ENCODE measurements around the gene DISC1. TPM values are rescaled to one million over a fixed set of nuclear protein-coding genes. Genes with fewer than 3 reads are reported as not detected.

DISC1 gene
- polyA plus RNA-seq, 3 donors: 5.5 to 14.7 (median 5.8) TPM

DNA sequence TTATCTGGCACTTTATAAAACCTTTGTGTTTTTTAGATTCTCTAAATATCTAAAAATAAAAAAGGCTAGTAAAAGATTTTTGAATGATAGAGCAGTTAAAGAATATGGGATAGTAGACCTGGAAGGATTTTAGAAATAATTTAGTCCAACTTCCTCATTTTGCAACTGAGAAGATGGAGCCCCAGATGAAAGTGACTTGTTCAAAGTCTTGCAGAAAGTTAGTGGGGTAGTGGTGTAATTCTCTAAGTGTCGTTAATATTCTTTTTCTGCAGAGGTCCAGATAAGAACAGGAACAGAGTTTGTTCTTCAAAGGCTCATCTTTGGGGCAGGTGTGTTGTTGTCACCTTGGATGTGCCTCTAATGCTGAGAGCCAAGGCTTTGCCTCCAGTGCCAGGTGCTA is 159.5 kb downstream of the DISC1 start:
- Histone ChIP-seq H4K20me1 (ENCODE audit: insufficient read depth, low read length) (no peaks in the 10 kb centered on the region), H2AFZ (ENCODE audit: insufficient read depth, low read depth, low read length, poor library complexity, severe bottlenecking) (no peak overlapping the region), H3K9ac (ENCODE audit: insufficient read depth, low read length, poor library complexity, severe bottlenecking) (no peak overlapping the region), H3K27ac (ENCODE audit: low read depth in 1 of 2, low read length in 2 of 2) (peak overlapping the region; percentile 9 to 72), H3K4me3 (replicated peaks in 1 of 3; ENCODE audit: low read depth in 2 of 3, low read length in 3 of 3) (peak overlapping the region in 1 of 3 experiments; percentile 15), H3K9me3 (replicated peaks in 1 of 2; ENCODE audit: control insufficient read depth in 1 of 2, insufficient read depth in 1 of 2, low read length in 2 of 2) (no peaks in the 10 kb centered on the region), H3K36me3 (replicated peaks in 1 of 2; ENCODE audit: control insufficient read depth in 1 of 2, insufficient read depth in 2 of 2, low read length in 2 of 2) (no peaks in the 10 kb centered on the region), H3K79me2 (ENCODE audit: insufficient read depth, low read length) (peaks cover 48% of the 10 kb centered on the region), H3K4me1 (ENCODE audit: control insufficient read depth in 1 of 2, insufficient read depth in 2 of 2, low read length in 2 of 2) (peaks cover 33 to 56% of the 10 kb centered on the region in 2 donors), H3K27me3 (ENCODE audit: control insufficient read depth in 2 of 2, insufficient read depth in 2 of 2, low read length in 2 of 2) (no peaks in the 10 kb centered on the region), H3K4me2 (replicated peaks; ENCODE audit: extremely low read depth, low read length, poor library complexity, severe bottlenecking) (peak overlapping the region; percentile 14)
- Mint-ChIP-seq H3K27ac (peak overlapping the region; percentile 35 to 89 (median 66)), H3K9me3 (peaks cover 0 to 2% (median 0%) of the 10 kb centered on the region in 7 donors), H3K27me3 (ENCODE audit: low read depth in 3 of 3) (no peaks in the 10 kb centered on the region), H3K4me3 (no peak overlapping the region), H3K36me3 (peaks cover 21 to 24% of the 10 kb centered on the region in 2 donors), H3K4me1 (peaks cover 54% of the 10 kb centered on the region)
- peak; percentile 27 to 48 (median 34) for DNase-seq
- WGBS (ENCODE audit: insufficient coverage): 6% methylated on average over 1 of the region's 1 CpG
- intact Hi-C loops (cut with micrococcal nuclease): loop anchor here in 1 of 2 donors (10.0 kb wide), 1 partner anchor 121 kb away; no protein-coding TSS in a partner anchor
- TF ChIP-seq CTCF (IDR thresholded peaks at IDR 0.05): no peak

DNA sequence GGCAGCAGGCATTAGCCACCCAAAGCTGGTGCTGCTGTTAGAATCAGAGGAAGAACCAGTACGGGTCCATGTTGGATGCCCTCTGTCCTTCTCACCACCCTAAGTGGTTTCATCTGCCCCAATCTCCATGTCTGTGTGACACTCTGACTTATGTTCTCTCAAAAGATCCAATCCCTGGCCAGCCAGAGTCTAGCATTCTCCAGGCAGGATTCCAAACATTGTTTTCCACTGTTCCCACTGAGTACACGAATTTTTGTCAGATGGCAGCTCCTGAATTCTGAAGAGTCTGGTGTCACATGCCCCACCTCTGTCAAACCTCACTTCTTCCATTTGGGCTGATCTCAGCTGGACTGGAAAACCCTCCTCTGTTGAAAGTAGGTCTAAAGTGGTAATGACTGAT is 166.0 kb downstream of the DISC1 start:
- H3K9me3 Mint-ChIP-seq: peaks cover 0 to 2% (median 0%) of the 10 kb centered on the region in 7 donors
- Histone ChIP-seq H3K27ac (ENCODE audit: low read depth in 1 of 2, low read length in 2 of 2) (no peak overlapping the region), H3K4me2 (replicated peaks; ENCODE audit: extremely low read depth, low read length, poor library complexity, severe bottlenecking) (no peak overlapping the region), H4K20me1 (ENCODE audit: insufficient read depth, low read length) (no peaks in the 10 kb centered on the region), H3K4me1 (ENCODE audit: control insufficient read depth in 1 of 2, insufficient read depth in 2 of 2, low read length in 2 of 2) (no peaks in the 10 kb centered on the region), H3K4me3 (replicated peaks in 1 of 3; ENCODE audit: low read depth in 2 of 3, low read length in 3 of 3) (no peak overlapping the region), H3K9me3 (replicated peaks in 1 of 2; ENCODE audit: control insufficient read depth in 1 of 2, insufficient read depth in 1 of 2, low read length in 2 of 2) (no peaks in the 10 kb centered on the region), H2AFZ (ENCODE audit: insufficient read depth, low read depth, low read length, poor library complexity, severe bottlenecking) (no peak overlapping the region), H3K36me3 (replicated peaks in 1 of 2; ENCODE audit: control insufficient read depth in 1 of 2, insufficient read depth in 2 of 2, low read length in 2 of 2) (peaks cover 11 to 48% of the 10 kb centered on the region in 2 donors), H3K9ac (ENCODE audit: insufficient read depth, low read length, poor library complexity, severe bottlenecking) (no peak overlapping the region), H3K79me2 (ENCODE audit: insufficient read depth, low read length) (peaks cover 19% of the 10 kb centered on the region), H3K27me3 (ENCODE audit: control insufficient read depth in 2 of 2, insufficient read depth in 2 of 2, low read length in 2 of 2) (no peaks in the 10 kb centered on the region)
- no peak overlapping the region for H3K27ac Mint-ChIP-seq
- 100% methylated on average over 2 of the region's 2 CpGs for WGBS (ENCODE audit: insufficient coverage)
- H3K4me1 Mint-ChIP-seq: peaks cover 9% of the 10 kb centered on the region
- intact Hi-C loops (cut with micrococcal nuclease): no loop called here
- peaks cover 53 to 60% of the 10 kb centered on the region in 2 donors for H3K36me3 Mint-ChIP-seq
- no peak for DNase-seq
- no peaks in the 10 kb centered on the region for H3K27me3 Mint-ChIP-seq (ENCODE audit: low read depth in 3 of 3)
- no peak for TF ChIP-seq CTCF (IDR thresholded peaks at IDR 0.05)
- H3K4me3 Mint-ChIP-seq: no peak overlapping the region

All from CD14-positive monocyte (primary cell).